GM21528 (cell line): ENCODE measurements around the gene DMD.

Experiments used
- ATAC-seq: cut with Tn5 transposase; IDR thresholded peaks from one replicate; pipeline ENCODE4 v1.9.1; 2021; ENCODE audit warnings: mild to moderate bottlenecking, moderate library complexity; ENCODE audit not compliant: unreplicated experiment, low FRiP score

Gene DMD

GRCh38 chrX:31126205-31126604, 2085.1 kb downstream of the DMD start:
- ATAC-seq = no peak

- no peak for ATAC-seq
Measured at GRCh38 chrX:31124536-31124935, 2086.8 kb downstream of the DMD start.

GRCh38 chrX:31123335-31123734, 2088.0 kb downstream of the DMD start:
- ATAC-seq = no peak

- no peak for ATAC-seq
Measured at GRCh38 chrX:31117266-31117665, 2094.1 kb downstream of the DMD start.

GRCh38 chrX:31115398-31115797, 2096.0 kb downstream of the DMD start:
- ATAC-seq = no peak

GRCh38 chrX:31114858-31115257, 2096.5 kb downstream of the DMD start:
- no peak for ATAC-seq

GRCh38 chrX:31112226-31112999, 2098.9 kb downstream of the DMD start:
- no peak for ATAC-seq

- ATAC-seq = no peak
Measured at GRCh38 chrX:31110657-31111056, 2100.7 kb downstream of the DMD start.

GRCh38 chrX:31099536-31100090, 2111.7 kb downstream of the DMD start:
- peak; percentile 76 for ATAC-seq

GRCh38 chrX:31098079-31098478, 2113.3 kb downstream of the DMD start:
- no peak for ATAC-seq

GRCh38 chrX:31093639-31093975, 2117.7 kb downstream of the DMD start:
- no peak for ATAC-seq

- no peak for ATAC-seq
Measured at GRCh38 chrX:31092970-31093638, 2118.2 kb downstream of the DMD start.

- ATAC-seq = no peak
Measured at GRCh38 chrX:31092476-31092875, 2118.9 kb downstream of the DMD start.

GRCh38 chrX:31091819-31092218, 2119.5 kb downstream of the DMD start:
- ATAC-seq = no peak

- ATAC-seq = no peak
Measured at GRCh38 chrX:31074522-31074921, 2136.8 kb downstream of the DMD start.

- ATAC-seq = no peak
Measured at GRCh38 chrX:31071725-31072124, 2139.6 kb downstream of the DMD start, which contains the start of gene FTHL17. TSS of gene FTHL17 (minus strand) at chrX:31072041. CDS start at chrX:31071953, 88 bp downstream.

GRCh38 chrX:31071262-31071661, 2140.1 kb downstream of the DMD start:
- ATAC-seq = no peak

GRCh38 chrX:31070057-31070468, 2141.3 kb downstream of the DMD start:
- ATAC-seq = no peak
